A172 (cell line): Measurements from ENCODE around the gene GRIP2. TPM values are rescaled to one million over a fixed set of nuclear protein-coding genes. Genes with fewer than 3 reads are reported as not detected.

ENCODE experiments used
- total RNA-seq: library from RNA; depleted of rRNA; stranded (reverse); fragments of >200 nt; shearing (Covaris generic); gene quantifications from 2 replicates; pipeline ENCODE4 v1.2.3, GENCODE V29; 2014; rRNA removed

The GRIP2 gene
- total RNA-seq, 1 experiment from 2014 or later, result not detected

Other genes starting within 250 kb of the GRIP2 start
- 26.0 and 34.2 TPM in 2 replicates for gene SLC6A6, start 137.7 kb downstream of the GRIP2 start, total RNA-seq
- 9.8 and 22.1 TPM in 2 replicates for gene CCDC174, start 111.4 kb upstream of the GRIP2 start, total RNA-seq
- gene C3orf20, start 134.8 kb upstream of the GRIP2 start, total RNA-seq, result not detected in 2 replicates